Spleen (tissue), 11 donors: ENCODE data around the gene FZD8. TPM values are rescaled to one million over a fixed set of nuclear protein-coding genes. Genes with fewer than 3 reads are reported as not detected.

Experiments
- DNase-seq: peaks from one replicate; pipeline ENCODE4 v3.0.0-alpha.2; 2020
- H3K27ac ChIP-seq, 8 donors: fragments of 200-600 bp; sonication (generic) in 7 of 8; 1 replicate in 4 of 8; 2 replicates in 4 of 8; pipeline versions ENCODE4 v1.5.0 to v1.8.0; 2016 to 2021; ENCODE audit warnings: inconsistent platforms in 4 of 8, mild to moderate bottlenecking in 4 of 8, moderate library complexity in 1 of 8
- H3K27me3 ChIP-seq, 7 donors: fragments of 200-600 bp; sonication (generic) in 6 of 7; replicated peaks in 1 of 7; 1 replicate in 4 of 7; 2 replicates in 3 of 7; pipeline versions ENCODE4 v1.5.0 to v1.8.0; 2016 to 2021; ENCODE audit warnings: inconsistent platforms in 3 of 7, mild to moderate bottlenecking in 1 of 7
- H3K36me3 ChIP-seq, 6 donors: fragments of 200-600 bp; sonication (generic) in 5 of 6; 1 replicate in 4 of 6; 2 replicates in 2 of 6; pipeline versions ENCODE4 v1.5.0 to v1.8.0; 2016 to 2021; ENCODE audit warnings: inconsistent platforms in 2 of 6
- H3K4me1 ChIP-seq, 6 donors: fragments of 200-600 bp; sonication (generic) in 5 of 6; 1 replicate in 3 of 6; 2 replicates in 3 of 6; pipeline versions ENCODE4 v1.5.0 to v1.8.0; 2016 to 2021; ENCODE audit warnings: inconsistent platforms in 3 of 6
- H3K4me3 ChIP-seq, 8 donors: fragments of 200-600 bp; sonication (generic) in 7 of 8; 1 replicate in 4 of 8; 2 replicates in 4 of 8; pipeline versions ENCODE4 v1.5.0 to v1.8.0; 2016 to 2021; ENCODE audit warnings: inconsistent platforms in 4 of 8, mild to moderate bottlenecking in 4 of 8, moderate library complexity in 2 of 8
- H3K9me3 ChIP-seq, 8 donors: fragments of 200-600 bp; sonication (generic) in 7 of 8; 1 replicate in 4 of 8; 2 replicates in 4 of 8; pipeline versions ENCODE4 v1.5.0 to v1.8.0; 2016 to 2021; ENCODE audit warnings: inconsistent platforms in 4 of 8
- CTCF ChIP-seq, 11 experiments: fragments of 200-600 bp in 7 of 11; fragments of 450-650 bp in 4 of 11; sonication (generic) in 4 of 11; IDR thresholded peaks in 8 of 11; conservative IDR thresholded peaks in 3 of 11; 1 replicate in 7 of 11; 2 replicates in 4 of 11; pipeline versions ENCODE4 v1.4.0 to v1.8.0; 2016 to 2021; ENCODE audit warnings: antibody characterized with exemption in 11 of 11, inconsistent platforms in 4 of 11, mild to moderate bottlenecking in 1 of 11
- POLR2A ChIP-seq, 3 donors: fragments of 450-650 bp; IDR thresholded peaks; one replicate each; pipeline ENCODE4 v1.5.1; 2017; ENCODE audit warnings: antibody characterized with exemption in 3 of 3, mild to moderate bottlenecking in 1 of 3
- POLR2AphosphoS5 ChIP-seq, 3 donors: sonication (generic); formaldehyde crosslinking; IDR thresholded peaks; one replicate each; pipeline ENCODE4 v1.5.1; 2017; ENCODE audit warnings: antibody characterized with exemption in 3 of 3
- WGBS, 5 donors: extraction: QIAGEN DNeasy Blood & Tissue Kit in 3 of 5; methylation state at CpG; one replicate each; pipeline versions ENCODE4 v1.1.5 to v1.1.7; 2013 to 2018; 5-methylcytosine and 5-hydroxymethylcytosine counted together
- intact Hi-C: fragments of 100-400 bp; cut with DNase I; formaldehyde crosslinking; loops from one replicate; pipeline ENCODE4 v1.15.0; 2023; ENCODE audit warnings: low total_unique reads
- polyA plus RNA-seq, 3 donors: library from polyadenylated mRNA; stranded (reverse); fragments of 200-250 nt; gene quantifications; one replicate each; pipeline ENCODE4 v1.2.1, GENCODE V29; 2013
- total RNA-seq, 7 donors: library from RNA; depleted of rRNA in 3 of 7; stranded (reverse); fragments of >200 nt in 3 of 7; fragmentation: NEBNext Ultra II Directional in 4 of 7; extraction: Animal tissue kit (Norgen Biotek cat#: 25700) in 4 of 7; gene quantifications; one replicate each; pipeline versions ENCODE4 v1.1.0 to v1.2.1, GENCODE V29; 2016 to 2021
- donor health status: healthy with polysubstance abuse.
- donor health status: DM: no; HTN: no; CAD: no; lungs with moderate emphysema.
- donor health status: DM: no; HTN: no; CAD: no.
- donor health status: Bipolar disorder and iron deficiency.
- donor health status: healthy.
- donor health status: DM: no; HTN: no; CAD: no.
- donor health status: DM: yes; HTN: yes; CAD: no.

Gene FZD8
- total and polyA plus RNA-seq, 10 donors, result 0.93 to 37.6 (median 16.4) TPM

GRCh38 chr10:35606430-35606829 lies 35.7 kb downstream of the FZD8 start:
- H3K27me3 ChIP-seq, result peaks cover 7 to 76% (median 15%) of the 10 kb centered on the region in 7 donors
- 91 to 95% (median 93%) methylated on average over 6 of the region's 6 CpGs for WGBS, 5 donors
- H3K9me3 ChIP-seq, result peaks cover 0 to 15% (median under 1%) of the 10 kb centered on the region in 8 donors
- no peak for DNase-seq
- H3K4me1 ChIP-seq, result peaks cover 0 to 13% (median 10%) of the 10 kb centered on the region in 6 donors
- no peak for TF ChIP-seq POLR2A (IDR thresholded peaks at IDR 0.05)
- TF ChIP-seq POLR2AphosphoS5 (IDR thresholded peaks at IDR 0.05), result no peak
- TF ChIP-seq CTCF (IDR thresholded peaks at IDR 0.05 in 8 of 11, conservative IDR thresholded peaks at IDR 0.05 in 3 of 11), result no peak
- H3K4me3 ChIP-seq, result no peak overlapping the region
- intact Hi-C loops, result no loop called here
- H3K27ac ChIP-seq, result no peak overlapping the region
- no peaks in the 10 kb centered on the region for H3K36me3 ChIP-seq

GRCh38 chr10:35605191-35605590 lies 36.9 kb downstream of the FZD8 start, which contains the start of gene GJD4:
GJD4 (plus strand) TSS chr10:35605341; CDS start chr10:35605568, 227 bp downstream.
- TF ChIP-seq POLR2A (IDR thresholded peaks at IDR 0.05) (no peak), POLR2AphosphoS5 (IDR thresholded peaks at IDR 0.05) (no peak), CTCF (IDR thresholded peaks at IDR 0.05 in 8 of 11, conservative IDR thresholded peaks at IDR 0.05 in 3 of 11) (no peak)
- H3K36me3 ChIP-seq, result no peaks in the 10 kb centered on the region
- peaks cover 7 to 71% (median 15%) of the 10 kb centered on the region in 7 donors for H3K27me3 ChIP-seq
- WGBS, 5 donors, result 53 to 71% (median 60%) methylated on average over 8 of the region's 8 CpGs
- H3K4me1 ChIP-seq, result peaks cover 0 to 13% (median 10%) of the 10 kb centered on the region in 6 donors
- DNase-seq, result no peak
- intact Hi-C loops, result no loop called here
- peaks cover 0 to 19% (median 5%) of the 10 kb centered on the region in 8 donors for H3K9me3 ChIP-seq
- H3K27ac ChIP-seq, result no peak within 1 kb of the TSS
- H3K4me3 ChIP-seq, result no peak within 1 kb of the TSS

GRCh38 chr10:35600193-35600592 lies 41.9 kb downstream of the FZD8 start:
- H3K4me1 ChIP-seq, result no peaks in the 10 kb centered on the region
- no peak overlapping the region for H3K4me3 ChIP-seq
- 64 to 85% (median 68%) methylated on average over 2 of the region's 2 CpGs for WGBS, 5 donors
- peaks cover 0 to 25% (median 0%) of the 10 kb centered on the region in 7 donors for H3K27me3 ChIP-seq
- H3K27ac ChIP-seq, result no peak overlapping the region
- no peak for DNase-seq
- intact Hi-C loops, result no loop called here
- no peak for TF ChIP-seq POLR2A (IDR thresholded peaks at IDR 0.05)
- TF ChIP-seq CTCF (IDR thresholded peaks at IDR 0.05 in 8 of 11, conservative IDR thresholded peaks at IDR 0.05 in 3 of 11), result no peak
- no peak for TF ChIP-seq POLR2AphosphoS5 (IDR thresholded peaks at IDR 0.05)
- peaks cover 0 to 10% (median 5%) of the 10 kb centered on the region in 8 donors for H3K9me3 ChIP-seq
- no peaks in the 10 kb centered on the region for H3K36me3 ChIP-seq

- H3K36me3 ChIP-seq, result no peaks in the 10 kb centered on the region
- H3K4me1 ChIP-seq, result no peaks in the 10 kb centered on the region
- peaks cover 0 to 16% (median 0%) of the 10 kb centered on the region in 7 donors for H3K27me3 ChIP-seq
- TF ChIP-seq POLR2A (IDR thresholded peaks at IDR 0.05) (no peak), CTCF (IDR thresholded peaks at IDR 0.05 in 8 of 11, conservative IDR thresholded peaks at IDR 0.05 in 3 of 11) (no peak), POLR2AphosphoS5 (IDR thresholded peaks at IDR 0.05) (no peak)
- intact Hi-C loops, result no loop called here
- DNase-seq, result no peak
- H3K4me3 ChIP-seq, result no peak overlapping the region
- H3K27ac ChIP-seq, result no peak overlapping the region
- H3K9me3 ChIP-seq, result peaks cover 0 to 10% (median 5%) of the 10 kb centered on the region in 8 donors
- 46 to 56% (median 49%) methylated on average over 6 of the region's 6 CpGs for WGBS, 5 donors
Observed at GRCh38 chr10:35598379-35598778, 43.7 kb downstream of the FZD8 start.
